Mesothelial cell of epicardium (in vitro differentiated cells): ENCODE measurements around the gene LSM6. TPM values are rescaled to one million over a fixed set of nuclear protein-coding genes. Genes with fewer than 3 reads are reported as not detected.

Experiments used
- DNase-seq, 2 experiments: peaks; one replicate each; pipeline ENCODE4 v3.0.0; 2021; ENCODE audit warnings: low spot score in 2 of 2; ENCODE audit not compliant: unreplicated experiment in 2 of 2
- H3K27ac Mint-ChIP-seq: 2 replicates; pipeline ENCODE4 v1.8.0; 2021; ENCODE audit warnings: mixed read lengths
- H3K27me3 Mint-ChIP-seq: 2 replicates; pipeline ENCODE4 v1.8.0; 2021; ENCODE audit warnings: low read depth, mixed read lengths
- H3K36me3 Mint-ChIP-seq: 2 replicates; pipeline ENCODE4 v1.8.0; 2021; ENCODE audit warnings: mixed read lengths
- H3K4me1 Mint-ChIP-seq: 2 replicates; pipeline ENCODE4 v1.8.0; 2021; ENCODE audit warnings: mixed read lengths
- H3K4me3 Mint-ChIP-seq: 2 replicates; pipeline ENCODE4 v1.8.0; 2021; ENCODE audit warnings: mild to moderate bottlenecking, moderate library complexity, mixed read lengths
- H3K9me3 Mint-ChIP-seq: 2 replicates; pipeline ENCODE4 v1.8.0; 2021; ENCODE audit warnings: mixed read lengths
- total RNA-seq: library from RNA; stranded (reverse); gene quantifications from 3 replicates; pipeline ENCODE4 v1.2.1, GENCODE V29; 2021
- TF ChIP-seq, protein P1 (sequence below): fragments of 200-600 bp; sonication (generic); IDR thresholded peaks from one replicate; pipeline ENCODE4 v1.5.0; 2021; ENCODE audit warnings: antibody characterized with exemption; ENCODE audit not compliant: unreplicated experiment

Gene LSM6
- total RNA-seq, 1 donor from 2014 or later = 37.0 TPM

DNA sequence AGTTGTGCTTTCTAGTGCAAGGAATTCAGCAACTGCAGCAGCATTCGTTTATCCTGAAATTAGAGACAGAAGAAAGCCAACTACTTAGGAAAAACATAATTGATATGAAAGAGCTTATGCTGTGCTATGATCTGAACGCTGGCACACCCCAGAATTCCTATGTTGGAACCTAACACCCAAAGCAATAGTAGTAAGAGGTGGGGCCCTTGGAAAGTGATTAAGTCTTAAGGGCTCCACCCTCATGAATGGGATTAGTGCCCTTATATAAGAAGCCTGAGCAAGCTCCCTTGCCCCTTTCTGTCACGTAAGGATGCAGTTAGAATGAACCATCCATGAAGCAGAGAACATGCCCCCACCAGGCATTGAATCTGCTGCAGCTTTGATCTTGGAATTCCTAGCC, 5.4 kb upstream of the LSM6 start:
- TF ChIP-seq, protein P1, sequence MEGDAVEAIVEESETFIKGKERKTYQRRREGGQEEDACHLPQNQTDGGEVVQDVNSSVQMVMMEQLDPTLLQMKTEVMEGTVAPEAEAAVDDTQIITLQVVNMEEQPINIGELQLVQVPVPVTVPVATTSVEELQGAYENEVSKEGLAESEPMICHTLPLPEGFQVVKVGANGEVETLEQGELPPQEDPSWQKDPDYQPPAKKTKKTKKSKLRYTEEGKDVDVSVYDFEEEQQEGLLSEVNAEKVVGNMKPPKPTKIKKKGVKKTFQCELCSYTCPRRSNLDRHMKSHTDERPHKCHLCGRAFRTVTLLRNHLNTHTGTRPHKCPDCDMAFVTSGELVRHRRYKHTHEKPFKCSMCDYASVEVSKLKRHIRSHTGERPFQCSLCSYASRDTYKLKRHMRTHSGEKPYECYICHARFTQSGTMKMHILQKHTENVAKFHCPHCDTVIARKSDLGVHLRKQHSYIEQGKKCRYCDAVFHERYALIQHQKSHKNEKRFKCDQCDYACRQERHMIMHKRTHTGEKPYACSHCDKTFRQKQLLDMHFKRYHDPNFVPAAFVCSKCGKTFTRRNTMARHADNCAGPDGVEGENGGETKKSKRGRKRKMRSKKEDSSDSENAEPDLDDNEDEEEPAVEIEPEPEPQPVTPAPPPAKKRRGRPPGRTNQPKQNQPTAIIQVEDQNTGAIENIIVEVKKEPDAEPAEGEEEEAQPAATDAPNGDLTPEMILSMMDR = no peak
- Mint-ChIP-seq H3K36me3 (no peaks in the 10 kb centered on the region), H3K9me3 (no peaks in the 10 kb centered on the region), H3K27me3 (peaks cover 11% of the 10 kb centered on the region), H3K4me1 (peaks cover 1% of the 10 kb centered on the region), H3K4me3 (no peak overlapping the region), H3K27ac (no peak overlapping the region)
- DNase-seq = no peak

DNA sequence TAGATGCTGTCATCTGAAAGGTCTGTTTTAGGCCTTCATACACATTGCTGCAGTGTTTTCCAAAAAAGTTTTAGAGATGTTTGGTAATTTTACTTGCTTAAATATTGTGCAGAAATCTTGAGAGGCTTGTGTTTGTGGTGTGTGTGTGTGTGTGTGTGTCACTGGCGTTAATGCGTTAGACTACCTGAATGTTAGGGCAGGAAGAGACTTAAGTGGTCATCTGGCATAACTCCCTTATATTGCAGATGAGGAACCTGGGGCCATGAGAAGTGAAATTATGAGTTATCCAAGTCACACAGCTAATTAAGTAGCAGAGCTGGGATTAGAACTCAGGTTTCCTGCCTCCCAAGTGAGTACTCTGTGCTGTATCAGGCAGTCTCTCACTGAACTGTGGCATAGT, 1.4 kb downstream of the LSM6 start:
- peak overlapping the region; percentile 77 for H3K4me3 Mint-ChIP-seq
- H3K9me3 Mint-ChIP-seq = no peaks in the 10 kb centered on the region
- TF ChIP-seq, protein P1 = no peak
- H3K27ac Mint-ChIP-seq = peak overlapping the region; percentile 52
- H3K36me3 Mint-ChIP-seq = no peaks in the 10 kb centered on the region
- H3K27me3 Mint-ChIP-seq = no peaks in the 10 kb centered on the region
- peaks cover 34% of the 10 kb centered on the region for H3K4me1 Mint-ChIP-seq
- no peak for DNase-seq

DNA sequence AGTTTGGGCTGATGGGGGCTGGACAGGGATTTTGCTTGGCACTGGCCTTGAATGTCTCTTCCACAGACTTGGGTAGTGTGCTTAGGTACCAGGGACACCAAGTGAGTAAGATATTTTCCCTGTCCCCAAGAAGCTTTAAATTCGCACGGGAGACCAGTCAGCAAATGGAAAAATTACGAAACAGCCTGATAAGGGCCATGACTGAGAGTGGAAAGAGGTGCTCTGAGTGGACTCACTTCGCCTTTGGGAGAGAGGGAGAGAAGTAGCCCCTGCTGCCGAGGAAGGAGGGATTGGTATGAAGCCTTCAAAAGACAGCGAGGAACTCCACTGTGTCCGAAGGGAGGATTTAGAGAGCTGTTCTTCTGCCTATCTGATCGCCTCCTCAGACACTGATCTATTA, 2.6 kb downstream of the LSM6 start:
- no peaks in the 10 kb centered on the region for H3K9me3 Mint-ChIP-seq
- H3K4me1 Mint-ChIP-seq = peaks cover 34% of the 10 kb centered on the region
- H3K27me3 Mint-ChIP-seq = no peaks in the 10 kb centered on the region
- no peak overlapping the region for H3K4me3 Mint-ChIP-seq
- no peak overlapping the region for H3K27ac Mint-ChIP-seq
- DNase-seq = no peak
- TF ChIP-seq, protein P1 = no peak
- H3K36me3 Mint-ChIP-seq = no peaks in the 10 kb centered on the region

DNA sequence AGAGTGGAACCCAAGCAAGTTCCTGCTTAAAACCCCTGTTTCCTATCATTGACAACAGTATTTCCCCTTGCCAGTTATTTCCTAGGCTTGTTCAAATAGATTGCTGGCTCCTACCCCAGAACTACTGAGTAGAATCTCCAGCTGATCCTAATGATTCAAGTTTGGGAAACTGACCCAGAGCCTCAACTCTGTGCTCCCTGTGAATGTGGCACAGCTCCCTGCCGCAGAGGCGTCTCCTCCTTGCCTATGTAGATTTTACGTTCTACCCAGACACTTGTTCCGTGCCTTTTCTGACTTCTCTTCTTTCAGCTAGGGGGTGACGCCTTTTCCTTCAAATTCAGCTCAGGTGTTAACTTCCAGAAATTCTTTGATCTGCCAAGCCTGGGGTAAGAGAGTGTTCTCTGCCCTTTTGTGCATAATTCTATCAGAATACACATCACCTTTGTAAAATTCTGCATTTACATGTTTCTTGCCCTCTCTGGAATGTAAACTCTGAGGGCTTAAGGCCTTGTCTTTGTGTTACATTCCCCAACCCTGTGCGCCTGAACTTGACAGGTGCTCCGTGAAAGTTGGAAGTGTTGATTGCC, 4.4 kb downstream of the LSM6 start:
- H3K36me3 Mint-ChIP-seq = peaks cover 2% of the 10 kb centered on the region
- TF ChIP-seq, protein P1 = no peak
- no peak overlapping the region for H3K4me3 Mint-ChIP-seq
- H3K9me3 Mint-ChIP-seq = no peaks in the 10 kb centered on the region
- H3K4me1 Mint-ChIP-seq = peaks cover 34% of the 10 kb centered on the region
- H3K27me3 Mint-ChIP-seq = no peaks in the 10 kb centered on the region
- DNase-seq = no peak
- H3K27ac Mint-ChIP-seq = no peak overlapping the region

GRCh38 chr4:146182443-146182842, 6.9 kb downstream of the LSM6 start:
- peaks cover 16% of the 10 kb centered on the region for H3K36me3 Mint-ChIP-seq
- DNase-seq = no peak
- no peak overlapping the region for H3K4me3 Mint-ChIP-seq
- H3K27ac Mint-ChIP-seq = no peak overlapping the region
- H3K9me3 Mint-ChIP-seq = no peaks in the 10 kb centered on the region
- no peaks in the 10 kb centered on the region for H3K27me3 Mint-ChIP-seq
- H3K4me1 Mint-ChIP-seq = peaks cover 22% of the 10 kb centered on the region
- TF ChIP-seq, protein P1 = no peak

GRCh38 chr4:146183209-146183608, 7.7 kb downstream of the LSM6 start:
- Mint-ChIP-seq H3K27me3 (no peaks in the 10 kb centered on the region), H3K27ac (no peak overlapping the region), H3K4me1 (peaks cover 18% of the 10 kb centered on the region), H3K9me3 (no peaks in the 10 kb centered on the region), H3K4me3 (no peak overlapping the region), H3K36me3 (peaks cover 19% of the 10 kb centered on the region)
- TF ChIP-seq, protein P1 = no peak
- DNase-seq = no peak
